ENCODE results near the gene SAMD4B.
"Not testable (repeated sequence)": the region's sequence is repeated elsewhere in the genome, so short reads cannot be mapped to it uniquely, and the experiment has no call there.

Gene SAMD4B

GRCh38 chr19:39306075-39306474, 36.1 kb upstream of the SAMD4B start:
- Mint-ChIP-seq H3K36me3 (peaks cover 7 to 10% of the 10 kb centered on the region in 2 donors), H3K9me3 (peaks cover 0 to 2% of the 10 kb centered on the region in 2 donors), H3K27me3 (no peaks in the 10 kb centered on the region), H3K4me1 (peaks cover 7% of the 10 kb centered on the region in 2 donors), H3K4me3 (no peak overlapping the region), H3K27ac (no peak overlapping the region)
- ATAC-seq (replicated peaks) (no peak), DNase-seq (no peak)

GRCh38 chr19:39307046-39307821, 35.0 kb upstream of the SAMD4B start:
- no peak for ATAC-seq (replicated peaks)
- H3K27ac Mint-ChIP-seq = no peak overlapping the region
- no peak overlapping the region for H3K4me3 Mint-ChIP-seq
- H3K27me3 Mint-ChIP-seq = no peaks in the 10 kb centered on the region
- H3K36me3 Mint-ChIP-seq = peaks cover 12 to 13% of the 10 kb centered on the region in 2 donors
- peaks cover 0 to 2% of the 10 kb centered on the region in 2 donors for H3K9me3 Mint-ChIP-seq
- H3K4me1 Mint-ChIP-seq = peaks cover 7 to 8% of the 10 kb centered on the region in 2 donors
- no peak for DNase-seq

GRCh38 chr19:39307822-39308530, 34.2 kb upstream of the SAMD4B start:
- Mint-ChIP-seq H3K27me3 (no peaks in the 10 kb centered on the region), H3K4me3 (no peak overlapping the region), H3K9me3 (peaks cover 0 to 2% of the 10 kb centered on the region in 2 donors), H3K27ac (no peak overlapping the region), H3K36me3 (peaks cover 15 to 17% of the 10 kb centered on the region in 2 donors), H3K4me1 (peaks cover 7 to 8% of the 10 kb centered on the region in 2 donors)
- ATAC-seq (replicated peaks) = no peak
- DNase-seq = no peak

- H3K4me3 Mint-ChIP-seq = no peak overlapping the region
- H3K27me3 Mint-ChIP-seq = no peaks in the 10 kb centered on the region
- no peak overlapping the region for H3K27ac Mint-ChIP-seq
- H3K4me1 Mint-ChIP-seq = peaks cover 8 to 9% of the 10 kb centered on the region in 2 donors
- H3K9me3 Mint-ChIP-seq = peaks cover 0 to 2% of the 10 kb centered on the region in 2 donors
- H3K36me3 Mint-ChIP-seq = peaks cover 19 to 22% of the 10 kb centered on the region in 2 donors
- DNase-seq (no peak), ATAC-seq (replicated peaks) (no peak)
These were observed 33.5 kb upstream of the SAMD4B start for GRCh38 chr19:39308531-39309304.

GRCh38 chr19:39309305-39309670, 32.9 kb upstream of the SAMD4B start:
- not testable (repeated sequence) for H3K4me3 Mint-ChIP-seq, DNase-seq

GRCh38 chr19:39310558-39311311, 31.5 kb upstream of the SAMD4B start:
- DNase-seq = no peak
- no peak for ATAC-seq (replicated peaks)
- H3K4me3 Mint-ChIP-seq = no peak overlapping the region
- no peak overlapping the region for H3K27ac Mint-ChIP-seq
- H3K36me3 Mint-ChIP-seq = peaks cover 25 to 26% of the 10 kb centered on the region in 2 donors
- peaks cover 0 to 2% of the 10 kb centered on the region in 2 donors for H3K9me3 Mint-ChIP-seq
- peaks cover 8 to 9% of the 10 kb centered on the region in 2 donors for H3K4me1 Mint-ChIP-seq
- no peaks in the 10 kb centered on the region for H3K27me3 Mint-ChIP-seq

More at GRCh38 chr19:39309305-39309670, 32.9 kb upstream of the SAMD4B start:
- ATAC-seq (replicated peaks); H3K9me3 Mint-ChIP-seq; H3K4me1 Mint-ChIP-seq; H3K27ac Mint-ChIP-seq; H3K27me3 Mint-ChIP-seq: not testable (repeated sequence)
- peaks cover 24 to 25% of the 10 kb centered on the region in 2 donors for H3K36me3 Mint-ChIP-seq

GRCh38 chr19:39314016-39314728, 28.0 kb upstream of the SAMD4B start:
- Mint-ChIP-seq H3K27ac (no peak overlapping the region), H3K4me3 (no peak overlapping the region), H3K9me3 (no peaks in the 10 kb centered on the region), H3K27me3 (peaks cover 2 to 4% of the 10 kb centered on the region in 2 donors), H3K36me3 (peaks cover 16 to 18% of the 10 kb centered on the region in 2 donors), H3K4me1 (peaks cover 13% of the 10 kb centered on the region in 2 donors)
- no peak for ATAC-seq (replicated peaks)
- DNase-seq = no peak

- Mint-ChIP-seq H3K27me3 (peaks cover 11 to 12% of the 10 kb centered on the region in 2 donors), H3K27ac (no peak overlapping the region), H3K9me3 (no peaks in the 10 kb centered on the region), H3K4me3 (no peak overlapping the region), H3K36me3 (peaks cover 16 to 18% of the 10 kb centered on the region in 2 donors), H3K4me1 (peaks cover 14 to 15% of the 10 kb centered on the region in 2 donors)
- DNase-seq (no peak), ATAC-seq (replicated peaks) (no peak)
These were observed 26.3 kb upstream of the SAMD4B start for GRCh38 chr19:39315933-39316332.

- Mint-ChIP-seq H3K27me3 (peaks cover 12 to 18% of the 10 kb centered on the region in 2 donors), H3K4me3 (no peak overlapping the region), H3K9me3 (no peaks in the 10 kb centered on the region), H3K27ac (no peak overlapping the region), H3K36me3 (peaks cover 13 to 14% of the 10 kb centered on the region in 2 donors), H3K4me1 (peaks cover 20 to 21% of the 10 kb centered on the region in 2 donors)
- ATAC-seq (replicated peaks) (no peak), DNase-seq (no peak)
These were observed 25.4 kb upstream of the SAMD4B start for GRCh38 chr19:39316627-39317321.

GRCh38 chr19:39317476-39317875, 24.7 kb upstream of the SAMD4B start:
- Mint-ChIP-seq H3K27me3 (peaks cover 12 to 18% of the 10 kb centered on the region in 2 donors), H3K4me3 (no peak overlapping the region), H3K9me3 (no peaks in the 10 kb centered on the region), H3K4me1 (peaks cover 20 to 21% of the 10 kb centered on the region in 2 donors), H3K27ac (no peak overlapping the region), H3K36me3 (peaks cover 13% of the 10 kb centered on the region in 2 donors)
- DNase-seq (no peak), ATAC-seq (replicated peaks) (no peak)

- peaks cover 9 to 11% of the 10 kb centered on the region in 2 donors for H3K36me3 Mint-ChIP-seq
- H3K27ac Mint-ChIP-seq = no peak overlapping the region
- no peak for DNase-seq
- peaks cover 12 to 18% of the 10 kb centered on the region in 2 donors for H3K27me3 Mint-ChIP-seq
- no peaks in the 10 kb centered on the region for H3K9me3 Mint-ChIP-seq
- peaks cover 20 to 21% of the 10 kb centered on the region in 2 donors for H3K4me1 Mint-ChIP-seq
- no peak for ATAC-seq (replicated peaks)
- H3K4me3 Mint-ChIP-seq = no peak overlapping the region
These were observed 24.1 kb upstream of the SAMD4B start for GRCh38 chr19:39318071-39318470.

GRCh38 chr19:39318690-39319089, 23.5 kb upstream of the SAMD4B start:
- DNase-seq (no peak), ATAC-seq (replicated peaks) (no peak)
- Mint-ChIP-seq H3K36me3 (peaks cover 5 to 7% of the 10 kb centered on the region in 2 donors), H3K27ac (no peak overlapping the region), H3K27me3 (peaks cover 12 to 18% of the 10 kb centered on the region in 2 donors), H3K4me3 (no peak overlapping the region), H3K9me3 (no peaks in the 10 kb centered on the region), H3K4me1 (peaks cover 19 to 20% of the 10 kb centered on the region in 2 donors)

Data from stimulated activated naive B cell treated with anti-CD40 and anti-IgM and Interleukin-4, amounts not matched to agents 10 μg/mL and 1 μg/mL and 100 μg/mL, for 72 hours (primary cell).